GM19035 (cell line): ENCODE data around the gene LEMD2.

ENCODE experiments used
- ATAC-seq: cut with Tn5 transposase; IDR thresholded peaks from one replicate; pipeline ENCODE4 v1.9.1; 2021; ENCODE audit not compliant: unreplicated experiment

The LEMD2 gene

DNA sequence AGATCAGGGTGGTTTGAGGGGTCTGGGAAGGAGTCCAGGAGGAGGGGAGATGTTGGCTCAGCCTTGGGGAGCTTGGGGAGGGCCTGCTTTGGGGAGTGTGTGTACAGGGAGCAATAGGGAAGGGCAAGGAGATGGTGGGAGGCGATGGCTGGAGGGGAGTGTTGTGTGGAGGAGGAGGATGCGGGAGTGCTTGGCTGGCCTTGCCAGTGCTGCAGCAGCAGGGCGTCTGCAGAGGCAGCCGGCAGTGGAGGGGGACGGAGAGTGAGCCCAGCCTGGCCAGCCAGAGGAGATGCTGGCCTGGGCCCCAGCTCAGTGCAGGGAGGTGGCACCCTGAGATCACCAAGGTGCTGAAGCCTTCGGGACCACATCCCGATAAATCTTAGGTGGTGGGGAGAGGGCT is 46.1 kb downstream of the LEMD2 start:
- no peak for ATAC-seq

GRCh38 chr6:33742092-33742491 is 46.8 kb downstream of the LEMD2 start:
- ATAC-seq: no peak

GRCh38 chr6:33740794-33741193 is 48.1 kb downstream of the LEMD2 start:
- ATAC-seq: no peak

GRCh38 chr6:33740204-33740608 is 48.7 kb downstream of the LEMD2 start:
- no peak for ATAC-seq

- no peak for ATAC-seq
Measured at GRCh38 chr6:33739571-33739970, 49.4 kb downstream of the LEMD2 start.

GRCh38 chr6:33738879-33739278 is 50.1 kb downstream of the LEMD2 start:
- no peak for ATAC-seq

GRCh38 chr6:33738153-33738552 is 50.8 kb downstream of the LEMD2 start:
- ATAC-seq: no peak

- ATAC-seq: no peak
Measured at GRCh38 chr6:33737267-33738026, 51.5 kb downstream of the LEMD2 start.

DNA sequence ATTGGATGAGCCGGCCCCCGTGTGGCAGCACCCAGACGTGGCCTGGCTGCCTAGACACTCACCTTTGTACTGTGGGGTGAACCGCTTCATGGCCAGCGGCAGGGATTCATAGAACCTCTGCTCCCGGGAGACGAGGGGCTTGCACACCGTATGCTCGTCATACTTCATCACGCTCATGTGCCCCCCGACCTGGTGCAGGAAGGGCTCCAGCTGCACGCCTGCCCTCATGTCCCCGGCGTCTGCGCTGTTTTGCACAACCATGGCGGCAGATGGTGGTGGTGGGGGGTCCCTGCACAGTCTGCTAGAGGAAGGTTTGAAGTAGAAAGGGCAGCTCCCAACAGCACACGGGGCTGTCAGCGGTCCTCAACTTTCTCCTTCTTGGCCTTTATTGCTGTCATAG is 53.7 kb downstream of the LEMD2 start:
- no peak for ATAC-seq

GRCh38 chr6:33733709-33734007 is 55.3 kb downstream of the LEMD2 start:
- ATAC-seq: no peak

DNA sequence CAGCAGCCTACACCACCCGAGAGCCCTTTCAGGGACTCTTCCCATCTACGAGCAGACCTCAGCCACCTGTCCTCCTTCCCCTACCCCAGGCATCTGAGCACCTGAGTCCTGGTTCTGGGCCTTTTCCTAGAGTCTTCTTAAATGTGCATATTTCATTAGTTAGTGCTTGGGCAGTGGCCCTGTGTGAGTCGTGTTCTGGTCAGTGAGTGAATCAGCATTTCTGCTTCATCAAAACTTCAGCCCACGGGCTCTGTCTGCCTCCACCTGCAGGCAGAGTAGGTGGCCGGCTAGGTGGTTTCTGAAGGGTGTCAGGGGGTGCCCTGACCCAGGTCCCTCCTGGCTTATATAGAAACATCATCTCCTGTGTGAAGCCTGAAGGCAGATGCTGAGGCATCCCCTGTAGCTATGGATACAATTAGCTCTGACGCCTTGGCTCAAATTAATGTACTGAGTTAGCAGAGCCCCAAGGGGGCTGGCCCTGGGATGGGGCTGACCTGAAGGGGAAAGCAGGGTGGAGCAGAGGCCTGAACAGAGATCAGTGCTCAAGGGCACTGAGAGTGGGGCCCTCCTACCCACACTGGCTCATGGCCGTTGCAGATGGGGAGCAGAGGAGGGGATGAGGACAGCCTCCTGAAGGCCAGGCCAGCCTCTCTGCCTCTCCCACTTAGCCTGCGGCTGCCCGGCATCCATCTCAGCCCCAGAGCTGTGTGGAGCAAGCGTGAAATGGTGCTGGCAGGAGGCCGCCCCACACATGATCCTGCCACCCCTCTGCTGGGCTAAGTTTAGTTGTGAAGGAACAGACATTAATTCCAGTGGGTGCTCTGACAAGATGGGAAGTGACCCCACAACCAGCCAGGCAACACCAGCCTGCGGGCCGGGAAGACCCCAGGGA is 55.9 kb downstream of the LEMD2 start:
- no peak for ATAC-seq

DNA sequence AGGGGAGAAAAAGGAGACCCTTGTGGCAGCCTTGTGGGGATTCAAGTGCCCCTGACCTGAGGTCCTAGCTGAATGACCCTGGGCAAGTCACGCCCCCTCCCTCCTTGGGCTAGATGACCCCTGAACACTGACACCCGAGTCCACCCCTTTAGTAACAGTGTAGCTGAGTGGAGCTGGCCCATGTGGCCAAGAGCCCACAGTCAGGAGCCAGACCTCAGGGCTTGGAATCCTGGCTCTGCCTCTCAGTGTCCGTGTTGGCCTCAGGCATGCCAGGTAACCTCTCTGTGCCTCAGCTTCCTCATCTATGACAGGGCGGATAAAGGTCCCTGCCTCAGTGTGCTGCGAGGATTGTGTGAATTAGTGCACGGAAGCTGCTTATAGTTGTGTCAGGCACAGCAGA is 56.5 kb downstream of the LEMD2 start:
- ATAC-seq: no peak

GRCh38 chr6:33731751-33732282 is 57.1 kb downstream of the LEMD2 start:
- no peak for ATAC-seq

- no peak for ATAC-seq
Measured at GRCh38 chr6:33731035-33731434, 57.9 kb downstream of the LEMD2 start.

- ATAC-seq: no peak
Measured at GRCh38 chr6:33730611-33731010, 58.3 kb downstream of the LEMD2 start.

GRCh38 chr6:33729059-33729458 is 59.9 kb downstream of the LEMD2 start:
- no peak for ATAC-seq

GRCh38 chr6:33728438-33728837 is 60.5 kb downstream of the LEMD2 start:
- ATAC-seq: no peak

- ATAC-seq: no peak
Measured at GRCh38 chr6:33727932-33728331, 61.0 kb downstream of the LEMD2 start.

- ATAC-seq: no peak
Measured at GRCh38 chr6:33727126-33727525, 61.8 kb downstream of the LEMD2 start.

- ATAC-seq: no peak
Measured at GRCh38 chr6:33726696-33727095, 62.2 kb downstream of the LEMD2 start.

DNA sequence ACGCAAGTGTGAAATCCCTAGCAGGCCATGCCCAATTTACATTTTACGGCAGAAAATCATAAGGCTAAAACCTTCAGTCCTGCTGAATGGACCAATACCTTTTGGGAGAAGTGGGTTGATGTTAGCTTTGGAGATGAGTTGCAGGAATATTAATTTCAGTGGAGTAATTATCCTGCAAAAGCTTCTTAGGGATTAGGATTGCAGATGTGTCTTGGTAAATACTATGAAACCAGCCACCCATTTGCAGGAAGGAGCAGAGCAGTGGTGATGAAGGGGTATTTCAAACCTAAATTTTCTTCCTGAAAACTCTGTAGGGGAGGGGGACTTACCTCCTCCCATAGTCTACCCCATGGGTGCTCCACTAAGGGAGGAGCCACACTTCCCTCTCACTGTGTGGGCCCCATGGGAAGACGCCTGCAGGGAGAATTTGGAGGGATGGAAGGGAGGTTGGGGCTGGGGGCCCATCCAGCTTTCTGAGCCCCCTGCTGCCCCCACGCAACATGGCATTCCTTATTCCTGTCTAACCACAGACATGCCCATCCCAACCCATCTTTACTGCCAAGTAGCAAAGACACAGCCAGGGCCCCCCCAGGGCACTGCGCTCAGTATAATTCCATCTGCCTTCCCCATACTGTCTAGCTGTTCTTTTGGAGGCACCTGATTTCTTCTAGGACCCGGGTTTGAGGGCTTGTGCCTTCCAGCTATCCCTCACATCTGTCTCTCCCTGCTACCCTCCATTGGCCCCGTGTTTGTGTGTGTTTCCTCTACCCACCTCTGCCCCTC is 62.8 kb downstream of the LEMD2 start:
- ATAC-seq: no peak
